Stimulated activated CD4-positive, alpha-beta T cell treated with anti-CD3 and anti-CD28 coated beads, Interleukin-4, amount 100 ng/mL, for 4 hours (primary cell): Measurements from ENCODE around the gene COP1.
"Not testable (repeated sequence)": the region's sequence is repeated elsewhere in the genome, so short reads cannot be mapped to it uniquely, and the experiment has no call there.

ENCODE experiments used
- DNase-seq, 2 experiments: peaks; one replicate each; pipeline ENCODE4 v3.0.0-alpha.2; 2020

The COP1 gene

GRCh38 chr1:176118985-176119384, 88.1 kb downstream of the COP1 start:
- DNase-seq: no peak

- no peak for DNase-seq
Measured at GRCh38 chr1:176111835-176112234, 95.3 kb downstream of the COP1 start.

DNA sequence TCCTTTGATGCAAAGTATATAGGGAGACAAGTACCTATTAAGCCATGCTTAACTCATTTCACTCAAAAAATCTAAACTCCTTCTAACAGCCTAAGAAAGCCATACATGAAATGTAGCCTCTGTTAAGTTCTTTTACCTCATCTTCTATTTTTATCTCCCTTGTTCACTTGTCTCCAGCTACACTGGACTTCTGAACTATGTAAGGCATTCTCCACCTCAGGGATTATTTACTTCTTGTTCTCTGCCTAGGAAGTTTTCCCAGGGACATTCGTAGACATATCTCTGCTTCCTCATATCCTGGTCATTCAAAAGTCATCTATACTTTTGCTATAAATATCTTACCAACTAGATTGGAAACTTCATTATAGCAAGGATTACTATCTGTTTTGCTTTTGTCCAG, 96.9 kb downstream of the COP1 start:
- no peak for DNase-seq

DNA sequence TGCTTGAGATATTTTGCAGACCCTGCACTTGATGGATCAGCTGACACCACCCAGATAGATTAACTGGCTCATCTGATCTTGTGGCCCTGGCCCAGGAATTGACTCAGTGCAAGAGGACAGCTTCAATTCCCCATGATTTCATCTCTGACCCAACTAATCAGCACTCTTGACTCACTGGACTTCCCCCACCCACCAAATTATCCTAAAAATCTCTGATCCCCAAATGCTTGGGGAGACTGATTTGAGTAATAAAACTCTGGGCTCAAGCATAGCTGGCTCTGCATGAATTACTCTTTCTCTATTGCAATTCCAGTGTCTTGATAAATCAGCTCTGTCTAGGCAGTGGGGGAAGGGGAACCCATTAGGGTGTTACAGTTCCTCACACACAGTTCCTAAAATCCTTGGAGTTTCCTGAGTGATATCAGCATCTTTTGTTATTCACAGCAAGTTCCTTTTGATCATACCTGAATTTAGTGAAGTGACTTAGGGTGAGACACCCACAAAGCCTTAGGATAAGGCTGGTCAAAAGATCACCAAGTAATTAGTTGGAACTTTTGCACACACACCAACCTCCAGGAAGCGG, 104.2 kb downstream of the COP1 start:
- DNase-seq: no peak

DNA sequence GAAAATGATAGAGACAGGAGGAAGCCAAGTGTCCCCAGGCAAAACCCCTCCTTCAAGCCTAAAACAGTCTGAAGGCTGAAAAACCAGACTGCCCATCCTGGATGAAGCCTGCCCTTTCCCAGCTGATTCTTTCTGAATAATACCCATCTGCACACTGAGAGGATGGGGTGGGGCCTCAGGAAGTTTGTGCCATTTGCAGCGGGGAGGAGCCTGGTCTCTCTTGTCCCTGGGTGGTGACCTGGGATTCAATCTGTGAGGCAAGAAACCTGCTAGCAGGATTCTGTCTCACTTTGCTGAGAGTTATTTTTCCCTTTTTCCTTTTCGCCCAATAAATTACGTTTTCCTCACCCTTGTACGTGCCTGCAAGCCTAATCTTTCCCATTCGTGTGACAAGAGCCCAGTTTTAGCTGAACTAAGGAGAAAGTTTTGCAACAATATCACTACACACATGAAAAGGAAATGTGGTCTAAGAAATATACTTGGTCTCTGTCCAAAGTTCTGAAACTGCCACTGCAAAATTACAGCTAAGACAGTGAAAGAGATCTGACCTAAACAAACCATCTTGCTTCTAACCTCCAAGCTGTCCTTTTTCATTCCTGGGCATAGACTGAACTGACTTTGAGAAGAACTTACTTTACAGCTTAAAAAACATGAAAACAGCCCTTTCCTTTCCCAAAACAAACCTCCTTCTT, 105.0 kb downstream of the COP1 start:
- no peak for DNase-seq

GRCh38 chr1:176098560-176098959, 108.5 kb downstream of the COP1 start:
- no peak for DNase-seq

DNA sequence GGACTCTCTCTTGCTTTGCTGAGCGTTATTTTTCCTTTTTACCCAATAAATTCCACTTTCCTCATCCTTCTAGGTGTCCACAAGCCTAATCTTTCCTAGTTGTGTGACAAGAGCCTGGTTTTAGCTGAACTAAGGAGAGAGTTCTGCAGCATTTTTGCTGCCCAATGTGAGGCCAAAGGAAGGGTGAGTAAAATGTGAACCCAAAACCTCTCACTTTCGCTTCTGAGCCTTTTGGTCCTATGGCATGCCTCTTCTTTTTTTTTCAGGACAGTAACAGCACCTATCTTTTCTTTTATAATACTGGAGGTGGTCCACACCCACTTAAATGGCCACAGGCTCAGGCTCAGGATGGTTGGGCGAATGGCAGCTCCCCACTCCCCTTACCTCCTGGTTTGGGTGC, 111.1 kb downstream of the COP1 start:
- DNase-seq: no peak

- DNase-seq: no peak
Measured at GRCh38 chr1:176090766-176091165, 116.3 kb downstream of the COP1 start.

GRCh38 chr1:176087746-176088145, 119.3 kb downstream of the COP1 start:
- DNase-seq: not testable (repeated sequence)

GRCh38 chr1:176073524-176074157, 133.4 kb downstream of the COP1 start:
- no peak for DNase-seq

DNA sequence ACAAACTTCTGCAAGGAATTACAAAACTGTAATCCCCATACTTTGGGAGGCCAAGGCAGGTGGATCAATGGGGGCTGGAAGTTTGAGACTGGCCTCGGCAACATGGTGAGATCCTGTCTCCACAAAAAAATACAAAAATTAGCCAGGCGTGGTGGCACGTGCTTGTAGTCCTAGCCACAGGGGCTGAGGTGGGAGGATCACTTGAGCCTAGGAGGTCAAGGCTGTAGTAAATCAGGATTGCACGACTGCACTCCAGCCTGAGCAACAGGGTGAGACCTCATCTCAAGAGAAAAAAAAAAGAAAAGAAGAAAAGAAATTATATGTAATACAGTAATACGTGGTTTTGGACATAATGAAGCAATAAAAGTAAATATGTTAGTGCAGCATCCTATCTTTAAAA, 138.2 kb downstream of the COP1 start:
- no peak for DNase-seq

- DNase-seq: no peak
Measured at GRCh38 chr1:176068256-176068655, 138.8 kb downstream of the COP1 start.

DNA sequence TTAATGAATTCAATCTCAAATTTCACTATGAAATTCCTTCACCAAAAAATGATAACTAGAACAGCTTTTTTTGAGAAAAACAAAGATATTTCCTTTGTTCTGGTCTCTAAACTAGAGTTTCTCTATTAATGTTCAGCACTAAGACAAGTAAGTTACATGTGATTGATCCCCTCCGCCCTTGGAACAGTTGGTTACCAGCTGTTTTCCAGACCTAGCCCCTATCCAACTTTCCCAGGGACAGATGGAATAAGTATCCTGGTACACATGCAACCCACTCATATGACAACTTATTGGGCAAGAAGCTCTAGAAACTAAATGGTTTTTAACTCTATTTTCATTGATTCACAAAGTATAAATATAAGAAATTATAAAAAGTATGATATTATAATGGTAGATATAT, 140.4 kb downstream of the COP1 start:
- no peak for DNase-seq

DNA sequence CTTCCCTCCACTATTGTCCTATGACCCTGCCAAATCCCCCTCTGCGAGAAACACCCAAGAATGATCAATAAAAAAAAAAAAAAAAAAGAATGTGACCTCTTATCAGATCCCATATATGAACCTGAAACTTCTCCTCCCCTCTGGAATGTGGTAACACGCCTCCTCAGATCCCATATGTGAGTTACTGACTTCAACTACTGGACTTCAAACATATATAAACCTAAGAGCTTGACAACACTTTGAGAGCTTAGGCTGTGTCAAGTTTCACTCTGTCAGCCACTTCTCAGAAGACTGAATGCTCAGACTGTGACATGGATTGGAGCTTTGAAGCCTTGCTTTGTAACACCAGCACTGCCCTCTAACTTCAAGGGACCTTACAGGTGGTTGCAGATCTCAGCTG, 148.4 kb downstream of the COP1 start:
- no peak for DNase-seq

DNA sequence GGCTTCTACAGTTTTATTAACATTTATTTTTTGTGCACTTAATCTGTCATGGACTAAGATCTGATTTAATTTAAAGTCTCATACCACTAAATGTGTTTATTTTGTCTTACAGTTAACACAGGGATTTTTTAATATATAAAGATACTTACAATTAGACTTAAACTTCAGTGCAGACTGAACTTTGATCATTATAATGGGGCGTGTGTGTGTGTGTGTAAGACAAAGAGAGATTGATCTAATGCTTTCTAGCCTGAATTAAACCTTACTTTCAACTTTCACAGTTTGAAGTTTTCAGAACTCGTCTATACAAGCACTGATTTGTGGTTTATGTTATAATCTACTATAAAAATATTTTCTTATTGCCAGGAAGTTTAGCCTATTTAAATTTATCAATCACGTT, 150.8 kb downstream of the COP1 start:
- no peak for DNase-seq

- DNase-seq: no peak
Measured at GRCh38 chr1:176055398-176055797, 151.7 kb downstream of the COP1 start.

DNA sequence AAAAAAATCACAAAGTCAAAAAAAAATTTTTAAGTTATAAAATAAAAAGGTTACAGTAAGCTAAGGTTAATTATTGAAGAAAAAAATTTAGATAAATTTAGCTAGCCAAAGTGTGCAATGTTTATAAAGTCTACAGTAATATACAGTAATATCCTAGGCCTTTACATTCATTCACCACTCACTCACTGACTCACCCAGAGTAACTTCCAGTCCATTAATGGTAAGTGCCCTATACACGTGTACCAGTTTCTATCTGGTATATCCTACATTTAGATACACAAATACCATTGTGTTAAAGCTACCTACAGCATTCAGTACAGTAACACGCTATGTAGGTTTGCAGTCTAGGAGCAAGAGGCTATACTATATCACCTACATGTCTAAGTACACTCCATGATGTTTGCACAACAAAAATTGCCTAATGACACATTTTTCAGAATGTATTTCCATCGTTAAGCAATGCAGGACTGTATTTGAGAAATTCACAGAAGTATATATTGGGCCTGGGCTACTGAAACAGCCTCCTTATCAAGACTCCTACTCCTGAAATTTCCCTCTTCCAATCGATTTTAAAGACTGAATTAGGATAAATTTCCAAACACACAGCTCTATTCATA, 155.1 kb downstream of the COP1 start:
- DNase-seq: no peak

DNA sequence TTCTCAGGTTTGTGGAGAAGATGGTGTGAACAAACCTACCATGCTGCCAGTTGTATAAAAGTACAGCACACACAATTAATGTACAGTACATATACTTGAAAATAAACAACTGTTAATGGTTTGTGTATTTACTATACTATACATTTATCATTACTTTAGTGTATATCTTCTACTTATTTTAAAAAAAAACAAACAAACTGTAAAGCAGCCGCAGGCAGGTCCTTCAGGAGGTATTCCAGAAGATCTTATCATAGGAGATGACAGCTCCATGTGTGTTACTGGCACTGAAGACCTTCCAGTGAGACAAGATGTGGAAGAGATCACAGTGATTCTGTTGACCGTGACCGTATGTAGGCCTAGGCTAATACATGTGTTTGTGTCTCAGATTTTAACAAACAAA, 155.7 kb downstream of the COP1 start:
- DNase-seq: no peak

DNA sequence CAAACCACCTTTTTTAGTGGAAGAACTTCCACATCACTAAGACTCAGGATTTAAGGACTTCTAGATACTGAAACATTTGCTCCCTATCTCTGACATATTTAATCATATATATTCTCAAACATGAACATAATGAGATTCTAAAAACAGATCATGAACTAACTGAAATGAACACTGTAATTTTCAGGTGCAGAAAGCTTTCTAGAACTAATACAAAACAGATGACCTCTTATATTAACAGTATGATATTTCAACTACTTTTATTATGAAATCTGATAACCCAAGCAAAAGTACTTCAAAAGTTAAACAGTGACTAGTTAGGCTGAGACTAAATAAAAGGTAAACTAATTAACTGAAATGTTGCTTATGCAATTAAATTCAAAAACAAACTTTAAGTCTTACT, 157.5 kb downstream of the COP1 start:
- no peak for DNase-seq

GRCh38 chr1:176046926-176047325, 160.2 kb downstream of the COP1 start:
- DNase-seq: no peak

DNA sequence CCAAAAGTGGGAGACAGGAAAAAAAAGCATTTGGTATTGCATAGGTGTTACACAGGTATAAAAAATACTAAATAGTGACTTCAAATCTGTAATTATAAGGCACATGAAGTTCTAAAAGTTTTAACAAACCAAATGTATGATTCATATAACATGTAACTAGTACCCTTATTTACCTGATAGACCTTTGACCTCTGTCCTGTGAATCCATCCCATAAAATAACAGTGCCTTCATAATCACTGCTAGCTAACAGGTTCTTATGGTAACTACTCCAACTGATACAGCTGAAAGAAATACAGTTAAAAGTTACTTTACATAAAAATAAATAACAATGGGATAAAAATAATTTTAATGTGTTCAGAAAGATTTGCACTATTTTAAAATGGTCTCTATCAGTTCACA, 163.5 kb downstream of the COP1 start:
- DNase-seq: no peak

DNA sequence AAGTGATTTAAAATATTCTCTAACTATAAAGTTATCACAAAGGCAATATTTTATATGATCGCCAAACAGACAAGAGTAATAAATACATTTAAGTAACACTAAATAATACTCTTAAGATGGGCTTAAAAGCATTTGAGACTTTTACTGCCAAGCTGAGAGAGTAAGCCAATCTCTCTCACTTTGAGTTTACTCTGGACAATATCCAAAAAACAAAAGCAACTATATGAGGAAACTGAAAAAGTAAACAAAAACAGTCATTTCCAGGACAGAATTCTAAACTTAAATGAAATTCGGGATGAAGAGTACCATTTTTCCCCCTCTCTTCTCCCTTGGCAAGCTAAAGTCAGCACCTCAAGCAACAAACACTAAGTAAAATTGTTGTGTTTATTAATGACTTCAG, 173.2 kb downstream of the COP1 start:
- DNase-seq: no peak

- no peak for DNase-seq
Measured at GRCh38 chr1:176033474-176033873, 173.6 kb downstream of the COP1 start.

DNA sequence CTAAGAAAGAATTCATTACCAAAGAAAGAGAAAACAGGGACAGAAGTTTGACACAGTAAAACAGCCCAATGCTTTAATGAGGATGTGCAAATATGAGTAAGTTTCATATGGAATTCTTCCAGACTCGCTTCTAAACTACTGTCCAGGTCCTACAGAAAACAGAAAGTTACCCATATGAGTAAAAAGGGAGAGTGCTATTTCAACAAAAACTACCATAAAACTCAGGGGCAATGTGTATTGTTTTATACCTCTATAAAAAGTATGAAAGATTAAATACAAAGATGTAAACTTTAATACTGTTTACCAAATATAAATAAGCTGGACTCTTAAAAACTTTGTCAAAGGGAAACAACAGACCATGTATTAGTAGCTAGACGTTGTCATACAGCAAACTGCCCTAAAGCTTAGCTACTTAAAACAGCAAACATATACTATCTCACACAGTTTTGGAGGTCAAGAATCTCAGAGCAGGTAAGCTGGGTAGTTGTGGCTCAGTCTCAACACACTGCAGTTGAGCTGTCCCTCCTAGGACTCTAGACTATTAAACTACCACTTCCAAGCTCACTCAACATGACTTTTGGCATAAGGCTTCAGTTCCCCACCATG, 174.9 kb downstream of the COP1 start:
- DNase-seq: no peak
